ENCODE measurements around the gene SLC22A4. TPM values are rescaled to one million over a fixed set of nuclear protein-coding genes. Genes with fewer than 3 reads are reported as not detected.

SLC22A4 gene
- total RNA-seq, 1 donor from 2014 or later, result 1.8 TPM

- no peak for DNase-seq (ENCODE audit: low read depth)
- Histone ChIP-seq H3K4me3 (ENCODE audit: low read depth, low read length) (no peak overlapping the region), H3K27me3 (ENCODE audit: control insufficient read depth, insufficient read depth, low read length) (no peaks in the 10 kb centered on the region), H3K36me3 (ENCODE audit: control insufficient read depth, insufficient read depth, low read length) (no peaks in the 10 kb centered on the region)
- TF ChIP-seq CTCF (IDR thresholded peaks at IDR 0.05; ENCODE audit: insufficient read depth, low read length, poor library complexity, severe bottlenecking), result no peak
These were observed 7.4 kb downstream of the SLC22A4 start for GRCh38 chr5:132301344-132302271.

GRCh38 chr5:132302413-132302812 is 8.2 kb downstream of the SLC22A4 start:
- Histone ChIP-seq H3K36me3 (ENCODE audit: control insufficient read depth, insufficient read depth, low read length) (no peaks in the 10 kb centered on the region), H3K4me3 (ENCODE audit: low read depth, low read length) (no peak overlapping the region), H3K27me3 (ENCODE audit: control insufficient read depth, insufficient read depth, low read length) (no peaks in the 10 kb centered on the region)
- DNase-seq (ENCODE audit: low read depth), result no peak
- no peak for TF ChIP-seq CTCF (IDR thresholded peaks at IDR 0.05; ENCODE audit: insufficient read depth, low read length, poor library complexity, severe bottlenecking)

GRCh38 chr5:132303589-132303988 is 9.4 kb downstream of the SLC22A4 start:
- H3K36me3 ChIP-seq (ENCODE audit: control insufficient read depth, insufficient read depth, low read length), result no peaks in the 10 kb centered on the region
- no peak for TF ChIP-seq CTCF (IDR thresholded peaks at IDR 0.05; ENCODE audit: insufficient read depth, low read length, poor library complexity, severe bottlenecking)
- H3K4me3 ChIP-seq (ENCODE audit: low read depth, low read length), result no peak overlapping the region
- no peak for DNase-seq (ENCODE audit: low read depth)
- H3K27me3 ChIP-seq (ENCODE audit: control insufficient read depth, insufficient read depth, low read length), result no peaks in the 10 kb centered on the region

- no peaks in the 10 kb centered on the region for H3K27me3 ChIP-seq (ENCODE audit: control insufficient read depth, insufficient read depth, low read length)
- no peak for DNase-seq (ENCODE audit: low read depth)
- no peaks in the 10 kb centered on the region for H3K36me3 ChIP-seq (ENCODE audit: control insufficient read depth, insufficient read depth, low read length)
- no peak for TF ChIP-seq CTCF (IDR thresholded peaks at IDR 0.05; ENCODE audit: insufficient read depth, low read length, poor library complexity, severe bottlenecking)
- H3K4me3 ChIP-seq (ENCODE audit: low read depth, low read length), result no peak overlapping the region
These were observed 11.2 kb downstream of the SLC22A4 start for GRCh38 chr5:132305420-132305819.

GRCh38 chr5:132308701-132309100 is 14.5 kb downstream of the SLC22A4 start:
- H3K27me3 ChIP-seq (ENCODE audit: control insufficient read depth, insufficient read depth, low read length), result no peaks in the 10 kb centered on the region
- TF ChIP-seq CTCF (IDR thresholded peaks at IDR 0.05; ENCODE audit: insufficient read depth, low read length, poor library complexity, severe bottlenecking), result no peak
- no peak for DNase-seq (ENCODE audit: low read depth)
- no peaks in the 10 kb centered on the region for H3K36me3 ChIP-seq (ENCODE audit: control insufficient read depth, insufficient read depth, low read length)
- no peak overlapping the region for H3K4me3 ChIP-seq (ENCODE audit: low read depth, low read length)
